Measurements from ENCODE around the gene ZNF747.
A peak's percentile ranks its signal among the peaks of the same experiment; 100 is the strongest.
"Not testable (repeated sequence)": the region's sequence is repeated elsewhere in the genome, so short reads cannot be mapped to it uniquely, and the experiment has no call there.

Gene ZNF747

GRCh38 chr16:30557957-30558788, 23.5 kb upstream of the ZNF747 start, which contains the start of gene ZNF764:
TSS of gene ZNF764 (minus strand) at chr16:30558374. CDS start at chr16:30558182, 192 bp downstream.
- peak; percentile 87 to 93 (median 91) for DNase-seq

GRCh38 chr16:30557707-30557956, 23.0 kb upstream of the ZNF747 start:
- DNase-seq: no peak

- no peak for DNase-seq
Measured at GRCh38 chr16:30556125-30556473, 21.4 kb upstream of the ZNF747 start.

- no peak for DNase-seq
Measured at GRCh38 chr16:30555315-30556124, 20.9 kb upstream of the ZNF747 start.

- no peak for DNase-seq
Measured at GRCh38 chr16:30554557-30555314, 20.1 kb upstream of the ZNF747 start.

GRCh38 chr16:30553393-30553899, 18.8 kb upstream of the ZNF747 start:
- no peak for DNase-seq

GRCh38 chr16:30552956-30553355, 18.3 kb upstream of the ZNF747 start:
- DNase-seq: no peak

- DNase-seq: peak in 1 of 4 experiments; percentile 7
Measured at GRCh38 chr16:30551781-30552180, 17.1 kb upstream of the ZNF747 start.

- DNase-seq: no peak
Measured at GRCh38 chr16:30548416-30549253, 14.0 kb upstream of the ZNF747 start.

- no peak for DNase-seq
Measured at GRCh38 chr16:30546115-30546514, 11.5 kb upstream of the ZNF747 start.

GRCh38 chr16:30543067-30543466, 8.4 kb upstream of the ZNF747 start:
- no peak for DNase-seq

- no peak for DNase-seq
Measured at GRCh38 chr16:30541502-30542329, 7.1 kb upstream of the ZNF747 start.

- DNase-seq: not testable (repeated sequence)
Measured at GRCh38 chr16:30540916-30541464, 6.3 kb upstream of the ZNF747 start.

GRCh38 chr16:30539986-30540526, 5.4 kb upstream of the ZNF747 start:
- not testable (repeated sequence) for DNase-seq

- no peak for DNase-seq
Measured at GRCh38 chr16:30539000-30539964, 4.6 kb upstream of the ZNF747 start.

GRCh38 chr16:30536391-30537024, 1.9 kb upstream of the ZNF747 start:
- not testable (repeated sequence) for DNase-seq

- peak in 3 of 4 experiments; percentile 18 to 51 (median 25) for DNase-seq
Measured at GRCh38 chr16:30535777-30536190, 1.1 kb upstream of the ZNF747 start.

- no peak for DNase-seq
Measured at GRCh38 chr16:30535106-30535776, 583 bp upstream of the ZNF747 start.
